OCI-LY1 (cell line): Measurements from ENCODE around the gene FNDC3A.

ENCODE experiments used
- H2AFZ ChIP-seq: fragments of 200-600 bp; sonication (generic), shearing (Covaris generic); 2 replicates; pipeline ENCODE4 v1.6.0; 2014; ENCODE audit warnings: antibody characterized with exemption, mild to moderate bottlenecking, low read length
- H3F3A ChIP-seq: fragments of 200-600 bp; sonication (generic), shearing (Covaris generic); 2 replicates; pipeline ENCODE4 v1.6.0; 2014; ENCODE audit warnings: mild to moderate bottlenecking, antibody characterized with exemption, low read length, moderate library complexity; ENCODE audit not compliant: insufficient read depth
- H3K27ac ChIP-seq: fragments of 200-600 bp; sonication (generic); 2 replicates; pipeline ENCODE4 v1.5.1; 2014; ENCODE audit warnings: low read length, mixed run types, mild to moderate bottlenecking, low read depth; ENCODE audit not compliant: poor library complexity, severe bottlenecking
- H3K27me3 ChIP-seq: fragments of 200-600 bp; sonication (generic); 2 replicates; pipeline ENCODE4 v1.6.0; 2014; ENCODE audit warnings: antibody characterized with exemption, mild to moderate bottlenecking, low read length, moderate library complexity; ENCODE audit not compliant: insufficient read depth
- H3K36me3 ChIP-seq: fragments of 200-600 bp; sonication (generic); 2 replicates; pipeline ENCODE4 v1.6.1; 2014; ENCODE audit warnings: mild to moderate bottlenecking, antibody characterized with exemption, low read length, moderate library complexity, mixed read lengths; ENCODE audit not compliant: insufficient read depth
- H3K4me1 ChIP-seq: fragments of 200-600 bp; sonication (generic); 2 replicates; pipeline ENCODE4 v1.5.1; 2014; ENCODE audit warnings: mild to moderate bottlenecking, low read length, moderate library complexity; ENCODE audit not compliant: insufficient read depth, severe bottlenecking
- H3K4me2 ChIP-seq: fragments of 200-600 bp; sonication (generic), shearing (Covaris generic); 2 replicates; pipeline ENCODE4 v1.6.1; 2014; ENCODE audit warnings: low read length
- H3K4me3 ChIP-seq: fragments of 200-600 bp; sonication (generic); 2 replicates; pipeline ENCODE4 v1.5.1; 2014; ENCODE audit warnings: low read length, low read depth, mild to moderate bottlenecking, mixed read lengths; ENCODE audit not compliant: poor library complexity, severe bottlenecking
- H3K79me2 ChIP-seq: fragments of 200-600 bp; shearing (Covaris generic); 2 replicates; pipeline ENCODE4 v1.6.1; 2016; ENCODE audit warnings: mixed run types, low read length, mixed read lengths; ENCODE audit not compliant: insufficient read depth
- H3K9ac ChIP-seq: fragments of 200-600 bp; sonication (generic), shearing (Covaris generic); 2 replicates; pipeline ENCODE4 v1.6.1; 2014; ENCODE audit warnings: mild to moderate bottlenecking, low read length, mixed read lengths
- H3K9me2 ChIP-seq: fragments of 200-600 bp; sonication (generic), shearing (Covaris generic); 2 replicates; pipeline ENCODE4 v1.6.1; 2014; ENCODE audit warnings: low read depth, mild to moderate bottlenecking, low read length, mixed read lengths
- H3K9me3 ChIP-seq: fragments of 200-600 bp; shearing (Covaris generic); 2 replicates; pipeline ENCODE4 v1.6.1; 2014; ENCODE audit warnings: low read length, mixed read lengths
- H4K20me1 ChIP-seq: fragments of 200-600 bp; sonication (generic), shearing (Covaris generic); 2 replicates; pipeline ENCODE4 v1.6.0; 2016; ENCODE audit warnings: mild to moderate bottlenecking, low read length; ENCODE audit not compliant: insufficient read depth
- EZH2 ChIP-seq: fragments of 200-600 bp; sonication (generic), shearing (Covaris generic); IDR thresholded peaks from 2 replicates; pipeline ENCODE4 v1.8.0; 2017; ENCODE audit warnings: borderline replicate concordance, mixed run types, mild to moderate bottlenecking, antibody characterized with exemption, low read length, moderate library complexity, mixed read lengths
- TF ChIP-seq, protein P1 (sequence below): fragments of 200-600 bp; sonication (generic), shearing (Covaris generic); IDR thresholded peaks from 2 replicates; pipeline ENCODE4 v1.5.1; 2017; ENCODE audit warnings: mild to moderate bottlenecking, antibody characterized with exemption, low read length, moderate library complexity, mixed read lengths

The FNDC3A gene

DNA sequence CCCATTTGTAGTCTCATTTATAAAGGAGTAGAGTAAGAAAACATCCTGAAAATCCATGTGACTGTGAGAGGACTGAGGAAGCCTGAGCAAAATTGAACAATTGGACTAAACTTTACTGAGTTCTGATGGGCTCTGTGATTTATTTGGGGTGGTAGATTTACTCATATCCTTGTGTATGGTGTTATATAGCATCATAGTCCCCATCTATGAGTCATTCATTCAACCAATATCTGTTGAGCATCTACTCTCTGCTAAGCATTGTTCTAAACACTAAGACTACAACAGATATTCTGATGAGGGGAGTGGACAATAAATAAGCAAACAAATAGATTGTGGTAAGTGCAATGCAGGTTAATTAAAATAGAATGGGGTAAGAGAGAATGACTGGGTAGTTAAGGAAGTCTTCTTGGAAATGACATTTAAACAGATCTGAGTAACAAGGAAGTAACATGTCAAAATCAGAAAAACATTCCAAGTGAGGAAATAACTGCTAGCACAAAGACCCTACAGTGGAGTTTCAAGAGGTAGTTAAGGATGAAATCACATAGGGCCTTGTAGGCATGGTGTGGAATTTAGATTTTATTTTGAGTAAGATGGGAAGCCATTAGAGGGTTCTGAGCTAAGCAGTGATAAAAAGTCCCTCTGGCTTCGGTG is 208.1 kb downstream of the FNDC3A start:
- H3K4me1 ChIP-seq = no peaks in the 10 kb centered on the region
- H3K27ac ChIP-seq = no peak overlapping the region
- H4K20me1 ChIP-seq = no peaks in the 10 kb centered on the region
- no peak overlapping the region for H3K4me3 ChIP-seq
- H3K27me3 ChIP-seq = no peaks in the 10 kb centered on the region
- TF ChIP-seq EZH2 = no peak
- TF ChIP-seq, protein P1, sequence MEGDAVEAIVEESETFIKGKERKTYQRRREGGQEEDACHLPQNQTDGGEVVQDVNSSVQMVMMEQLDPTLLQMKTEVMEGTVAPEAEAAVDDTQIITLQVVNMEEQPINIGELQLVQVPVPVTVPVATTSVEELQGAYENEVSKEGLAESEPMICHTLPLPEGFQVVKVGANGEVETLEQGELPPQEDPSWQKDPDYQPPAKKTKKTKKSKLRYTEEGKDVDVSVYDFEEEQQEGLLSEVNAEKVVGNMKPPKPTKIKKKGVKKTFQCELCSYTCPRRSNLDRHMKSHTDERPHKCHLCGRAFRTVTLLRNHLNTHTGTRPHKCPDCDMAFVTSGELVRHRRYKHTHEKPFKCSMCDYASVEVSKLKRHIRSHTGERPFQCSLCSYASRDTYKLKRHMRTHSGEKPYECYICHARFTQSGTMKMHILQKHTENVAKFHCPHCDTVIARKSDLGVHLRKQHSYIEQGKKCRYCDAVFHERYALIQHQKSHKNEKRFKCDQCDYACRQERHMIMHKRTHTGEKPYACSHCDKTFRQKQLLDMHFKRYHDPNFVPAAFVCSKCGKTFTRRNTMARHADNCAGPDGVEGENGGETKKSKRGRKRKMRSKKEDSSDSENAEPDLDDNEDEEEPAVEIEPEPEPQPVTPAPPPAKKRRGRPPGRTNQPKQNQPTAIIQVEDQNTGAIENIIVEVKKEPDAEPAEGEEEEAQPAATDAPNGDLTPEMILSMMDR = no peak
- peaks cover 59% of the 10 kb centered on the region for H3K36me3 ChIP-seq
- no peaks in the 10 kb centered on the region for H3K9me3 ChIP-seq
- H3K9me2 ChIP-seq = no peaks in the 10 kb centered on the region
- no peaks in the 10 kb centered on the region for H3K79me2 ChIP-seq
- H3K9ac ChIP-seq = no peak overlapping the region
- no peak overlapping the region for H3K4me2 ChIP-seq
- no peak overlapping the region for H2AFZ ChIP-seq
- no peaks in the 10 kb centered on the region for H3F3A ChIP-seq

DNA sequence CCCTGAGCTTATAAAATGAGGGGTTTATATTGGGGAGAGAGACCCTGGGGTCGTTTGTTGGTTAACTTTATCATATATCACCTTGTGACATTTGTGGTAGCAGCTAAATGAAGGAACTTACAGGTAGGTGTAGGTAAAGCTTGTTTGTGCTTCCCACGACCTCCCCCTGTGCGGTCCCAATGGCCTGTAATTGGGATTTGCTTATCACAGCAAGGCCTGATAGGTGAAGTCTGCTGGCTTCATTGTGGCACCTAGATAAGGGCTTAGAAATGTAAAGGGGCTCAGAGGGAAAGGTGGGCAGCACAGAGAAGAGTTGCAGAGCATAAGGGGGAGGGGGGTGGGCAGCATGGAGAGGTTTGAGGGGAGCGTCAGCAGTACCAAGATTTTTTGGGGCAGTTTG is 208.9 kb downstream of the FNDC3A start:
- Histone ChIP-seq H3K4me2 (no peak overlapping the region), H3K79me2 (no peaks in the 10 kb centered on the region), H3F3A (no peaks in the 10 kb centered on the region), H3K9ac (no peak overlapping the region), H3K9me2 (no peaks in the 10 kb centered on the region), H3K9me3 (no peaks in the 10 kb centered on the region), H4K20me1 (no peaks in the 10 kb centered on the region), H3K27me3 (no peaks in the 10 kb centered on the region), H3K27ac (no peak overlapping the region), H3K36me3 (peaks cover 53% of the 10 kb centered on the region), H3K4me1 (no peaks in the 10 kb centered on the region), H3K4me3 (no peak overlapping the region), H2AFZ (no peak overlapping the region)
- TF ChIP-seq EZH2 = no peak
- TF ChIP-seq, protein P1 = no peak

DNA sequence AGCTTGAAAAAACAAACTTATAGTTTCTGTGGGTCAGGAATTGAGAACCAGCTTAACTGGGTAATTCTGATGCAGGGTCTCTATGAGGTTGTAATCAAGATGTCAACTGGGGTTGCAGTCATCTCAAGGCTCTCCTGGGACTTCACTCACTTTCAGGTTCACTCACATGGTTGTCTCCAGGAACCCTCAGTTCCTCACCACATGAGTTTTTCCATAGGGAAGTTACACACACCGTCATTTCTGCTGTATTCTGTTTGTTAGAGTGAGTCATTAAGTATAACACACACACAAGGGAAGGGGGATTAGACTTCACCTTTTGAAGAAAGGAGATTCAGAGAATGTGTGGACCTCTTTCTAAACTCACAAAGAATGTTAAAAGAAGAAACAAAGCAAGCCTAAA is 209.6 kb downstream of the FNDC3A start:
- no peaks in the 10 kb centered on the region for H3K27me3 ChIP-seq
- no peak overlapping the region for H3K4me2 ChIP-seq
- no peak overlapping the region for H3K4me3 ChIP-seq
- H3K9ac ChIP-seq = no peak overlapping the region
- peaks cover 52% of the 10 kb centered on the region for H3K36me3 ChIP-seq
- no peaks in the 10 kb centered on the region for H3K4me1 ChIP-seq
- no peaks in the 10 kb centered on the region for H4K20me1 ChIP-seq
- TF ChIP-seq, protein P1 = no peak
- no peak for TF ChIP-seq EZH2
- H3K27ac ChIP-seq = no peak overlapping the region
- no peaks in the 10 kb centered on the region for H3F3A ChIP-seq
- H2AFZ ChIP-seq = no peak overlapping the region
- H3K9me3 ChIP-seq = no peaks in the 10 kb centered on the region
- H3K79me2 ChIP-seq = no peaks in the 10 kb centered on the region
- no peaks in the 10 kb centered on the region for H3K9me2 ChIP-seq
